Liver (tissue), 9 donors: ENCODE results near the gene HBG2. TPM values are rescaled to one million over a fixed set of nuclear protein-coding genes. Genes with fewer than 3 reads are reported as not detected.
"Not testable (repeated sequence)": the region's sequence is repeated elsewhere in the genome, so short reads cannot be mapped to it uniquely, and the experiment has no call there.

ENCODE experiments used
- DNase-seq: peaks from one replicate; pipeline ENCODE4 v3.0.0-alpha.2; 2017; ENCODE audit warnings: low spot score
- H3K27ac ChIP-seq, 2 donors: one replicate each; pipeline ENCODE4 v1.7.0; 2013; ENCODE audit warnings: inconsistent platforms in 2 of 2, low read length in 2 of 2, control low read depth in 1 of 2, low read depth in 1 of 2, mild to moderate bottlenecking in 1 of 2
- H3K27me3 ChIP-seq, 4 donors: one replicate each; pipeline versions ENCODE4 v1.6.1 to v1.7.0; 2013; ENCODE audit warnings: low read length in 3 of 4, inconsistent platforms in 1 of 4, mild to moderate bottlenecking in 1 of 4, moderate library complexity in 1 of 4; ENCODE audit not compliant: control insufficient read depth in 4 of 4, insufficient read depth in 4 of 4
- H3K36me3 ChIP-seq, 4 donors: one replicate each; pipeline versions ENCODE4 v1.6.1 to v1.7.0; 2013; ENCODE audit warnings: low read length in 3 of 4, mild to moderate bottlenecking in 3 of 4, low read depth in 1 of 4, moderate library complexity in 1 of 4; ENCODE audit not compliant: control insufficient read depth in 4 of 4, insufficient read depth in 3 of 4
- H3K4me1 ChIP-seq, 4 donors: one replicate each; pipeline versions ENCODE4 v1.6.1 to v1.7.0; 2013; ENCODE audit warnings: low read length in 3 of 4, mild to moderate bottlenecking in 3 of 4, moderate library complexity in 1 of 4; ENCODE audit not compliant: control insufficient read depth in 4 of 4, insufficient read depth in 4 of 4
- H3K4me3 ChIP-seq, 3 donors: one replicate each; pipeline versions ENCODE4 v1.6.1 to v1.7.0; 2013; ENCODE audit warnings: low read length in 3 of 3, control low read depth in 1 of 3, low read depth in 1 of 3, mild to moderate bottlenecking in 1 of 3
- H3K9ac ChIP-seq, 2 donors: one replicate each; pipeline ENCODE4 v1.7.0; 2013; ENCODE audit warnings: low read length in 2 of 2, mild to moderate bottlenecking in 2 of 2, moderate library complexity in 2 of 2, control low read depth in 1 of 2, low read depth in 1 of 2
- H3K9me3 ChIP-seq, 4 donors: one replicate each; pipeline versions ENCODE4 v1.6.1 to v1.7.0; 2013; ENCODE audit warnings: low read length in 3 of 4; ENCODE audit not compliant: control insufficient read depth in 4 of 4
- EGR1 ChIP-seq, 2 donors: IDR thresholded peaks; 2 replicates each; pipeline ENCODE4 v1.6.1; 2016 to 2018; ENCODE audit warnings: antibody characterized with exemption in 2 of 2, low read depth in 2 of 2
- FOXA1 ChIP-seq: IDR thresholded peaks from 2 replicates; pipeline ENCODE4 v1.6.1; 2016; ENCODE audit warnings: antibody characterized with exemption
- FOXA2 ChIP-seq: IDR thresholded peaks from 2 replicates; pipeline ENCODE4 v1.6.1; 2016; ENCODE audit warnings: antibody characterized with exemption
- HNF4A ChIP-seq, 2 donors: conservative IDR thresholded peaks; 2 replicates each; pipeline ENCODE4 v1.6.1; 2016; ENCODE audit warnings: antibody characterized with exemption in 2 of 2, mild to moderate bottlenecking in 2 of 2
- HNF4G ChIP-seq: IDR thresholded peaks from 2 replicates; pipeline ENCODE4 v1.6.1; 2016; ENCODE audit warnings: antibody characterized with exemption
- JUND ChIP-seq, 2 donors: IDR thresholded peaks; 2 replicates each; pipeline ENCODE4 v1.6.1; 2016; ENCODE audit warnings: antibody characterized with exemption in 2 of 2
- MAX ChIP-seq: IDR thresholded peaks from 2 replicates; pipeline ENCODE4 v1.6.1; 2016; ENCODE audit warnings: antibody characterized with exemption
- NR2F2 ChIP-seq: IDR thresholded peaks from 2 replicates; pipeline ENCODE4 v1.6.1; 2016; ENCODE audit warnings: antibody characterized with exemption
- RAD21 ChIP-seq, 2 donors: IDR thresholded peaks; 2 replicates each; pipeline ENCODE4 v1.6.1; 2016; ENCODE audit warnings: antibody characterized with exemption in 2 of 2, mild to moderate bottlenecking in 2 of 2
- REST ChIP-seq: IDR thresholded peaks from 2 replicates; pipeline ENCODE4 v1.6.1; 2016; ENCODE audit warnings: antibody characterized with exemption, mild to moderate bottlenecking
- RXRA ChIP-seq, 2 donors: IDR thresholded peaks; 2 replicates each; pipeline ENCODE4 v1.6.1; 2017 to 2018; ENCODE audit warnings: antibody characterized with exemption in 2 of 2, mild to moderate bottlenecking in 1 of 2
- TAF1 ChIP-seq: conservative IDR thresholded peaks from 2 replicates; pipeline ENCODE4 v1.6.1; 2016; ENCODE audit warnings: antibody characterized with exemption, mild to moderate bottlenecking
- YY1 ChIP-seq: IDR thresholded peaks from 2 replicates; pipeline ENCODE4 v1.6.1; 2016; ENCODE audit warnings: antibody characterized with exemption, mild to moderate bottlenecking
- WGBS: extraction: QIAGEN DNeasy Blood & Tissue Kit; methylation state at CpG from one replicate; pipeline ENCODE4 v1.1.7; 2013; 5-methylcytosine and 5-hydroxymethylcytosine counted together
- polyA plus RNA-seq, 2 donors: library from polyadenylated mRNA; stranded (reverse) in 1 of 2; unstranded in 1 of 2; fragments of 200-250 nt in 1 of 2; fragments of >200 nt in 1 of 2; fragmentation: Nextera tagmentation in 1 of 2; extraction: Ambion mirVana in 1 of 2; gene quantifications; one replicate each; pipeline versions ENCODE4 v1.2.1 to v1.2.3, GENCODE V29; 2013 to 2015
- total RNA-seq, 2 donors: library from RNA; depleted of rRNA; stranded (reverse); fragments of >200 nt; gene quantifications; one replicate each; pipeline ENCODE4 v1.2.3, GENCODE V29; 2014
- TF ChIP-seq, protein P1 (sequence below): fragments of 150-350 bp; IDR thresholded peaks from 2 replicates; pipeline ENCODE4 v1.5.1; 2017; ENCODE audit warnings: improper control_type of control experiment, low read depth, low read length; ENCODE audit not compliant: missing input control
- TF ChIP-seq, protein P2 (sequence below): IDR thresholded peaks from 2 replicates; pipeline ENCODE4 v1.6.1; 2016; ENCODE audit warnings: antibody characterized with exemption
- TF ChIP-seq, protein P3 (sequence below): IDR thresholded peaks from 2 replicates; pipeline ENCODE4 v1.6.1; 2016; ENCODE audit warnings: antibody characterized with exemption
- donor health status: healthy.
- donor health status: healthy.
- donor health status: healthy.
- donor health status: healthy.
- donor health status: healthy.

HBG2 gene
- total and polyA plus RNA-seq, 4 donors = 0.71 to 55,632 TPM; not detected in 2

GRCh38 chr11:5297721-5298323 is 43.2 kb upstream of the HBG2 start (continued):
- TF ChIP-seq, protein P1, sequence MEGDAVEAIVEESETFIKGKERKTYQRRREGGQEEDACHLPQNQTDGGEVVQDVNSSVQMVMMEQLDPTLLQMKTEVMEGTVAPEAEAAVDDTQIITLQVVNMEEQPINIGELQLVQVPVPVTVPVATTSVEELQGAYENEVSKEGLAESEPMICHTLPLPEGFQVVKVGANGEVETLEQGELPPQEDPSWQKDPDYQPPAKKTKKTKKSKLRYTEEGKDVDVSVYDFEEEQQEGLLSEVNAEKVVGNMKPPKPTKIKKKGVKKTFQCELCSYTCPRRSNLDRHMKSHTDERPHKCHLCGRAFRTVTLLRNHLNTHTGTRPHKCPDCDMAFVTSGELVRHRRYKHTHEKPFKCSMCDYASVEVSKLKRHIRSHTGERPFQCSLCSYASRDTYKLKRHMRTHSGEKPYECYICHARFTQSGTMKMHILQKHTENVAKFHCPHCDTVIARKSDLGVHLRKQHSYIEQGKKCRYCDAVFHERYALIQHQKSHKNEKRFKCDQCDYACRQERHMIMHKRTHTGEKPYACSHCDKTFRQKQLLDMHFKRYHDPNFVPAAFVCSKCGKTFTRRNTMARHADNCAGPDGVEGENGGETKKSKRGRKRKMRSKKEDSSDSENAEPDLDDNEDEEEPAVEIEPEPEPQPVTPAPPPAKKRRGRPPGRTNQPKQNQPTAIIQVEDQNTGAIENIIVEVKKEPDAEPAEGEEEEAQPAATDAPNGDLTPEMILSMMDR = no peak

- H3K36me3 ChIP-seq, H3K4me3 ChIP-seq, H3K9ac ChIP-seq, H3K27ac ChIP-seq, H3K4me1 ChIP-seq, H3K27me3 ChIP-seq, H3K9me3 ChIP-seq, DNase-seq: not testable (repeated sequence)
- 94% methylated on average over 41 of the region's 41 CpGs for WGBS
These were observed 39.9 kb upstream of the HBG2 start for GRCh38 chr11:5294342-5294995.

- 90% methylated on average over 8 of the region's 8 CpGs for WGBS
- H3K36me3 ChIP-seq = no peaks in the 10 kb centered on the region
- no peak overlapping the region for H3K27ac ChIP-seq
- no peak overlapping the region for H3K4me3 ChIP-seq
- no peak overlapping the region for H3K9ac ChIP-seq
- TF ChIP-seq HNF4G (no peak), MAX (no peak), NR2F2 (no peak), HNF4A (conservative IDR thresholded peaks at IDR 0.05) (no peak), EGR1 (IDR thresholded peaks at IDR 0.05; ENCODE audit: low read depth in 2 of 2) (no peak), YY1 (no peak), JUND (IDR thresholded peaks at IDR 0.05) (no peak), FOXA1 (no peak), TAF1 (no peak), RAD21 (IDR thresholded peaks at IDR 0.05) (no peak), RXRA (IDR thresholded peaks at IDR 0.05) (no peak), FOXA2 (no peak), REST (no peak)
- TF ChIP-seq, protein P2, sequence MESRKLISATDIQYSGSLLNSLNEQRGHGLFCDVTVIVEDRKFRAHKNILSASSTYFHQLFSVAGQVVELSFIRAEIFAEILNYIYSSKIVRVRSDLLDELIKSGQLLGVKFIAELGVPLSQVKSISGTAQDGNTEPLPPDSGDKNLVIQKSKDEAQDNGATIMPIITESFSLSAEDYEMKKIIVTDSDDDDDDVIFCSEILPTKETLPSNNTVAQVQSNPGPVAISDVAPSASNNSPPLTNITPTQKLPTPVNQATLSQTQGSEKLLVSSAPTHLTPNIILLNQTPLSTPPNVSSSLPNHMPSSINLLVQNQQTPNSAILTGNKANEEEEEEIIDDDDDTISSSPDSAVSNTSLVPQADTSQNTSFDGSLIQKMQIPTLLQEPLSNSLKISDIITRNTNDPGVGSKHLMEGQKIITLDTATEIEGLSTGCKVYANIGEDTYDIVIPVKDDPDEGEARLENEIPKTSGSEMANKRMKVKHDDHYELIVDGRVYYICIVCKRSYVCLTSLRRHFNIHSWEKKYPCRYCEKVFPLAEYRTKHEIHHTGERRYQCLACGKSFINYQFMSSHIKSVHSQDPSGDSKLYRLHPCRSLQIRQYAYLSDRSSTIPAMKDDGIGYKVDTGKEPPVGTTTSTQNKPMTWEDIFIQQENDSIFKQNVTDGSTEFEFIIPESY = no peak
- TF ChIP-seq, protein P1 = no peak
- TF ChIP-seq, protein P3, sequence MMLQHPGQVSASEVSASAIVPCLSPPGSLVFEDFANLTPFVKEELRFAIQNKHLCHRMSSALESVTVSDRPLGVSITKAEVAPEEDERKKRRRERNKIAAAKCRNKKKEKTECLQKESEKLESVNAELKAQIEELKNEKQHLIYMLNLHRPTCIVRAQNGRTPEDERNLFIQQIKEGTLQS = no peak
- no peaks in the 10 kb centered on the region for H3K4me1 ChIP-seq
- H3K9me3 ChIP-seq = no peaks in the 10 kb centered on the region
- H3K27me3 ChIP-seq = no peaks in the 10 kb centered on the region
- no peak for DNase-seq
These were observed 38.4 kb upstream of the HBG2 start for GRCh38 chr11:5293028-5293427.
